Astrocyte (in vitro differentiated cells and primary cell): ENCODE data around the gene MAGI1.

ENCODE experiments used
- EZH2 ChIP-seq: IDR thresholded peaks from 2 replicates; pipeline ENCODE4 v1.6.1; 2012; ENCODE audit warnings: mild to moderate bottlenecking, low read length, inconsistent platforms; ENCODE audit not compliant: insufficient read depth
- TF ChIP-seq, protein P1 (sequence below): IDR thresholded peaks from 2 replicates; pipeline ENCODE4 v1.5.1; 2011; ENCODE audit warnings: low read depth, mild to moderate bottlenecking, inconsistent platforms, low read length, moderate library complexity; ENCODE audit not compliant: insufficient read depth

DNA sequence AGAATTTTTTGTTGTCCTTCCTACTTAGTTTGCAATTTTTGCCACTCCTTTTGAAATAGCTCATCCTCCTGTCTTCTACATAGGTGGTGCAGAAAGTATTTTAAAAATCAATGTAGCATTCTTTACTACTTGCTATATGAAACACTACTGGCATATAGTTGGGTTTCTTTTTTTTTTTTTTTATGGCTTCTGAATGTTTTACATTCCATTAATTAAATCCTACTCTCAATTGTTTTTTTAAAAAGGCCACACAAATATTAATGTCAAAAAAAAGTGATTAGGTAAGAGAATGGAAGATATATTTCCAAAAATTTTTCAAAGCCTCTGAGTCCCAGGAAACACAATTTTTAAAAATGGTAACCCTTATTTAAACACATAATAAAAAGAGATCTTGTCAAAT, 262.6 kb downstream of the MAGI1 start:
- TF ChIP-seq, protein P1, sequence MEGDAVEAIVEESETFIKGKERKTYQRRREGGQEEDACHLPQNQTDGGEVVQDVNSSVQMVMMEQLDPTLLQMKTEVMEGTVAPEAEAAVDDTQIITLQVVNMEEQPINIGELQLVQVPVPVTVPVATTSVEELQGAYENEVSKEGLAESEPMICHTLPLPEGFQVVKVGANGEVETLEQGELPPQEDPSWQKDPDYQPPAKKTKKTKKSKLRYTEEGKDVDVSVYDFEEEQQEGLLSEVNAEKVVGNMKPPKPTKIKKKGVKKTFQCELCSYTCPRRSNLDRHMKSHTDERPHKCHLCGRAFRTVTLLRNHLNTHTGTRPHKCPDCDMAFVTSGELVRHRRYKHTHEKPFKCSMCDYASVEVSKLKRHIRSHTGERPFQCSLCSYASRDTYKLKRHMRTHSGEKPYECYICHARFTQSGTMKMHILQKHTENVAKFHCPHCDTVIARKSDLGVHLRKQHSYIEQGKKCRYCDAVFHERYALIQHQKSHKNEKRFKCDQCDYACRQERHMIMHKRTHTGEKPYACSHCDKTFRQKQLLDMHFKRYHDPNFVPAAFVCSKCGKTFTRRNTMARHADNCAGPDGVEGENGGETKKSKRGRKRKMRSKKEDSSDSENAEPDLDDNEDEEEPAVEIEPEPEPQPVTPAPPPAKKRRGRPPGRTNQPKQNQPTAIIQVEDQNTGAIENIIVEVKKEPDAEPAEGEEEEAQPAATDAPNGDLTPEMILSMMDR, result no peak
- TF ChIP-seq EZH2, result no peak
